B cell (primary cell): ENCODE results near the gene ARSI. TPM values are rescaled to one million over a fixed set of nuclear protein-coding genes. Genes with fewer than 3 reads are reported as not detected.

ENCODE experiments used
- ATAC-seq: fragments of 200-7000 bp; cut with Tn5 transposase; one replicate; pipeline ENCODE4 v1.10.0; 2021; ENCODE audit warnings: low read depth, mild to moderate bottlenecking, moderate number of reproducible peaks, moderate library complexity
- CTCF ChIA-PET: fragments of 350-600 bp; sonication (Branson Sonifier 250); formaldehyde crosslinking; loops from one replicate; lab custom pipeline; 2021; ENCODE audit warnings: antibody characterized with exemption, inconsistent platforms; lab: Charles Lee
- POLR2A ChIA-PET: fragments of 350-600 bp; sonication (Branson Sonifier 250); formaldehyde crosslinking; loops from one replicate; lab custom pipeline; 2021; ENCODE audit warnings: antibody characterized with exemption; lab: Charles Lee
- DNase-seq: peaks from one replicate; pipeline ENCODE4 v3.0.0; 2013
- H2AFZ ChIP-seq: 2 replicates; pipeline ENCODE4 v1.6.1; 2012; ENCODE audit warnings: mild to moderate bottlenecking, low read depth, low read length; ENCODE audit not compliant: insufficient read depth, poor library complexity, severe bottlenecking
- H3K27ac ChIP-seq, 2 donors: 1 replicate in 1 of 2; 2 replicates in 1 of 2; pipeline ENCODE4 v1.5.1; 2012 to 2013; ENCODE audit warnings: low read length in 2 of 2, mild to moderate bottlenecking in 2 of 2, moderate library complexity in 1 of 2
- H3K27me3 ChIP-seq, 4 experiments: fragments of 200-600 bp in 1 of 4; sonication (generic) in 1 of 4; replicated peaks in 1 of 4; 1 replicate in 2 of 4; 2 replicates in 2 of 4; pipeline versions ENCODE4 v1.6.1 to v1.7.0; 2013 to 2016; ENCODE audit warnings: low read length in 3 of 4, mild to moderate bottlenecking in 2 of 4, mixed read lengths in 1 of 4, moderate library complexity in 1 of 4; ENCODE audit not compliant: insufficient read depth in 4 of 4, control insufficient read depth in 3 of 4; ENCODE audit errors: control extremely low read depth in 1 of 4
- H3K36me3 ChIP-seq, 2 experiments: replicated peaks in 1 of 2; 1 replicate in 1 of 2; 2 replicates in 1 of 2; pipeline versions ENCODE4 v1.6.1 to v1.7.1; 2013; ENCODE audit warnings: low read length in 1 of 2; ENCODE audit not compliant: insufficient read depth in 2 of 2, control insufficient read depth in 1 of 2; ENCODE audit errors: control extremely low read depth in 1 of 2, extremely low read depth in 1 of 2
- H3K4me1 ChIP-seq, 2 donors: fragments of 200-600 bp in 1 of 2; sonication (generic) in 1 of 2; 1 replicate in 1 of 2; 2 replicates in 1 of 2; pipeline versions ENCODE4 v1.5.1 to v1.6.1; 2013 to 2017; ENCODE audit warnings: low read length in 2 of 2; ENCODE audit not compliant: control insufficient read depth in 2 of 2, insufficient read depth in 2 of 2
- H3K4me2 ChIP-seq: replicated peaks from 2 replicates; pipeline ENCODE3; 2012; ENCODE audit warnings: mild to moderate bottlenecking, low read depth, low read length; ENCODE audit not compliant: poor library complexity, severe bottlenecking
- H3K4me3 ChIP-seq, 5 experiments: fragments of 200-600 bp in 1 of 5; sonication (generic) in 1 of 5; 1 replicate in 3 of 5; 2 replicates in 2 of 5; pipeline versions ENCODE4 v1.5.1 to v1.7.0; 2011 to 2016; ENCODE audit warnings: low read length in 4 of 5, mild to moderate bottlenecking in 4 of 5, low read depth in 2 of 5, control low read depth in 1 of 5, moderate library complexity in 1 of 5; ENCODE audit not compliant: insufficient read depth in 1 of 5; ENCODE audit errors: control extremely low read depth in 1 of 5, extremely low read depth in 1 of 5
- H3K79me2 ChIP-seq: fragments of 200-600 bp; sonication (generic); one replicate; pipeline ENCODE4 v1.6.0; 2016; ENCODE audit warnings: low read length; ENCODE audit not compliant: control insufficient read depth, insufficient read depth
- H3K9ac ChIP-seq: fragments of 200-600 bp; sonication (generic); 2 replicates; pipeline ENCODE4 v1.6.1; 2017; ENCODE audit warnings: mild to moderate bottlenecking, low read length, moderate library complexity
- H3K9me3 ChIP-seq, 3 donors: one replicate each; pipeline versions ENCODE4 v1.6.1 to v1.7.1; 2013; ENCODE audit warnings: low read length in 2 of 3; ENCODE audit not compliant: control insufficient read depth in 2 of 3, insufficient read depth in 1 of 3; ENCODE audit errors: control extremely low read depth in 1 of 3
- H4K20me1 ChIP-seq: 2 replicates; pipeline ENCODE4 v1.6.0; 2012; ENCODE audit warnings: mild to moderate bottlenecking, low read length; ENCODE audit not compliant: insufficient read depth, control insufficient read depth, poor library complexity, severe bottlenecking
- H3K27ac Mint-ChIP-seq: one replicate; pipeline ENCODE4 v1.8.0; 2021; ENCODE audit warnings: mixed read lengths
- H3K27me3 Mint-ChIP-seq: one replicate; pipeline ENCODE4 v1.8.0; 2021; ENCODE audit warnings: mixed read lengths
- H3K4me1 Mint-ChIP-seq: one replicate; pipeline ENCODE4 v1.8.0; 2021; ENCODE audit warnings: mixed read lengths
- H3K4me3 Mint-ChIP-seq: one replicate; pipeline ENCODE4 v1.8.0; 2021; ENCODE audit warnings: mixed read lengths
- H3K9me3 Mint-ChIP-seq: one replicate; pipeline ENCODE4 v1.8.0; 2022; ENCODE audit warnings: mixed read lengths; ENCODE audit not compliant: insufficient read depth
- CTCF ChIP-seq: fragments of 200-600 bp; IDR thresholded peaks from one replicate; pipeline ENCODE4 v1.8.0; 2022; ENCODE audit warnings: antibody characterized with exemption, mild to moderate bottlenecking
- EZH2 ChIP-seq: IDR thresholded peaks from 2 replicates; pipeline ENCODE4 v1.6.1; 2012; ENCODE audit warnings: borderline replicate concordance, low read depth, mild to moderate bottlenecking, moderate library complexity, low read length; ENCODE audit not compliant: insufficient read depth, poor library complexity, severe bottlenecking
- WGBS: methylation state at CpG from one replicate; pipeline ENCODE4 v1.1.5; 2013; ENCODE audit warnings: missing lambda C conversion rate; ENCODE audit not compliant: insufficient coverage; 5-methylcytosine and 5-hydroxymethylcytosine counted together
- intact Hi-C: fragments of 100-400 bp; cut with micrococcal nuclease; formaldehyde crosslinking; loops from one replicate; pipeline ENCODE4 v1.10.0; 2022
- polyA plus RNA-seq: library from polyadenylated mRNA; depleted of rRNA; stranded (reverse); fragments of >200 nt; gene quantifications from 2 replicates; pipeline ENCODE4 v1.2.3, GENCODE V29; 2012
- total RNA-seq, 2 donors: library from RNA; stranded (reverse); fragments of 120-200 nt in 1 of 2; gene quantifications; 1 replicate in 1 of 2; 2 replicates in 1 of 2; pipeline versions ENCODE4 v1.2.3 to v1.2.4, GENCODE V29; 2013 to 2022

Gene ARSI
- total and polyA plus RNA-seq, 2 donors (not counting 1 experiment from before 2014, with no cell fraction given) = not detected

- H3K4me1 Mint-ChIP-seq = no peaks in the 10 kb centered on the region
- TF ChIP-seq CTCF (no peak), EZH2 (no peak)
- Histone ChIP-seq H3K27me3 (no peaks in the 10 kb centered on the region), H3K36me3 (no peaks in the 10 kb centered on the region), H3K9me3 (no peaks in the 10 kb centered on the region), H3K27ac (no peak overlapping the region), H2AFZ (no peak overlapping the region), H3K4me1 (no peaks in the 10 kb centered on the region), H3K4me3 (no peak overlapping the region), H3K4me2 (no peak overlapping the region), H3K9ac (no peak overlapping the region), H4K20me1 (no peaks in the 10 kb centered on the region), H3K79me2 (no peaks in the 10 kb centered on the region)
- intact Hi-C loops = no loop called here
- no peaks in the 10 kb centered on the region for H3K27me3 Mint-ChIP-seq
- no peak overlapping the region for H3K4me3 Mint-ChIP-seq
- DNase-seq = no peak
- 100% methylated on average over 5 of the region's 7 CpGs for WGBS
- CTCF ChIA-PET = no interaction called here
- POLR2A ChIA-PET = no interaction called here
- no peak overlapping the region for H3K27ac Mint-ChIP-seq
- H3K9me3 Mint-ChIP-seq = no peaks in the 10 kb centered on the region
- ATAC-seq = no peak
Measured at GRCh38 chr5:150343994-150344631, 41.4 kb upstream of the ARSI start.

GRCh38 chr5:150342583-150342982 is 39.9 kb upstream of the ARSI start:
- no peak for ATAC-seq
- POLR2A ChIA-PET = no interaction called here
- H3K27ac Mint-ChIP-seq = no peak overlapping the region

More at GRCh38 chr5:150342583-150342982, 39.9 kb upstream of the ARSI start:
- Histone ChIP-seq H3K4me1 (no peaks in the 10 kb centered on the region), H3K27ac (no peak overlapping the region), H3K9me3 (peaks cover 0 to 3% (median 0%) of the 10 kb centered on the region in 3 donors), H3K9ac (no peak overlapping the region), H2AFZ (no peak overlapping the region), H3K79me2 (no peaks in the 10 kb centered on the region), H3K27me3 (no peaks in the 10 kb centered on the region), H3K36me3 (no peaks in the 10 kb centered on the region), H3K4me2 (no peak overlapping the region), H3K4me3 (no peak overlapping the region), H4K20me1 (no peaks in the 10 kb centered on the region)
- Mint-ChIP-seq H3K4me1 (no peaks in the 10 kb centered on the region), H3K4me3 (no peak overlapping the region), H3K9me3 (no peaks in the 10 kb centered on the region), H3K27me3 (no peaks in the 10 kb centered on the region)
- intact Hi-C loops = no loop called here
- 74% methylated on average over 5 of the region's 5 CpGs for WGBS
- DNase-seq = no peak
- TF ChIP-seq EZH2 = no peak
- TF ChIP-seq CTCF = no peak
- CTCF ChIA-PET = interaction anchor here (0.6 kb wide), 1 partner anchor 8 kb away, joined by 4 read pairs; no protein-coding TSS in a partner anchor
